Left cardiac atrium (tissue), 4 donors: ENCODE measurements around the gene DUSP28. TPM values are rescaled to one million over a fixed set of nuclear protein-coding genes. Genes with fewer than 3 reads are reported as not detected.

Experiments
- ATAC-seq, 2 donors: fragments of 200-7000 bp; cut with Tn5 transposase; one replicate each; pipeline ENCODE4 v1.9.1; 2020; ENCODE audit warnings: mild to moderate bottlenecking in 2 of 2, moderate library complexity in 2 of 2
- DNase-seq: peaks from one replicate; pipeline ENCODE4 v3.0.0-alpha.2; 2020
- intact Hi-C, 2 donors: fragments of 100-400 bp; cut with DNase I; formaldehyde crosslinking; loops; one replicate each; pipeline versions ENCODE4 v1.14.1 to v1.15.1; 2022 to 2023
- total RNA-seq, 2 donors: library from RNA; stranded (reverse); fragmentation: NEBNext Ultra II Directional; extraction: Animal tissue kit (Norgen Biotek cat#: 25700); gene quantifications; one replicate each; pipeline ENCODE4 v1.2.1, GENCODE V29; 2021
- donor health status: DM: no; HTN: yes; CAD: no.
- donor health status: DM: no; HTN: yes; CAD: no; lungs with severe emphysema.
- donor health status: DM: yes; HTN: yes; CAD: no.
- donor health status: Dilated cardiomyopathy.

DUSP28 gene
- total RNA-seq, 2 donors from 2014 or later, result 8.1 to 8.2 TPM

DNA sequence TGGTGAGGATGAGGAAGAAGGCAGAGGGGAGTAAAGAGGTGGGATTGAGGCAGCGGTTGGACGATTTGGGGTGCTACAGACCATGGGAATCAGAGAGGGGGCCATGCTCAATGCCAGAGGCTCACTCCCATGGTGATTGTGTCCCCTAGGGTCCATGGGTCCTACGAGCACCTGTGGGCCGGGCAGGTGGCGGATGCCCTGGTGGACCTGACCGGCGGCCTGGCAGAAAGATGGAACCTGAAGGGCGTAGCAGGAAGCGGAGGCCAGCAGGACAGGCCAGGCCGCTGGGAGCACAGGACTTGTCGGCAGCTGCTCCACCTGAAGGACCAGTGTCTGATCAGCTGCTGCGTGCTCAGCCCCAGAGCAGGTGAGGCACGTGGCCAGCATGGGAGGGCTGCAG lies 31.6 kb downstream of the DUSP28 start:
- intact Hi-C loops, result no loop called here
- DNase-seq (peak; percentile 10), ATAC-seq (no peak)

DNA sequence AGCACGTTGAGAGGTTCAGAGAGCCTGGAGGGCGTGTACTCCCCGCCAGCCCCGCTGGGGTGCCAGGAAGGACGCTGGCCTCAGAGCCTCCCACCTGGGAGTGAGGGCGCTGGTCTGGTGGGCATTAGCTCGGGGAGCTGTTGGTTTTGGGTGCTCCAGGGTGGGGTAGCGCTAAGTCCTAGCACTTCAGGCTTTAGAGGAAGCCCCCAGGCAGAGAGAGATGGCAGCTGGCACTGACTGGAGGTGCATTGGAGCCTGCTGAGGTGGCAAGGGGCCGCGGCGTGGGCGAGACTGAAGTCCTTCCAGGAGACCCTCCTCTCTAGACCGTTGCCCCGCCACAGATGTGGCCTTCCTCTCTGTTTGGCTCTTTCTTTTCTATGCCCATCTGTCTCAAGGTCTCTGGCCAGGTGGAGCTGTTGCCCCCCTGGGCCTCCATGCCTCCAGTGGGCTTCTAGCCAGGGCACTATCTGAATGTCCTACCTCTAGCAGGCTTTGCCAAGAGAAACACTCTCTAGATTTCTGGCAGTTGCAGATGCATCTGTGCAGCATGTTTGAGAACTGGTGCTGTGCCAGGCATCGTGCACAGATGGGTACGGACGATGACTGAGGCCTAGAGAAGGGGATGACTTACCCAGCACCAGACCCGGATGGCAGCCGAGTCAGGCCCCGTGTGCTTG lies 33.0 kb downstream of the DUSP28 start:
- peak; percentile 16 to 47 for ATAC-seq
- peak; percentile 28 for DNase-seq
- intact Hi-C loops, result no loop called here

DNA sequence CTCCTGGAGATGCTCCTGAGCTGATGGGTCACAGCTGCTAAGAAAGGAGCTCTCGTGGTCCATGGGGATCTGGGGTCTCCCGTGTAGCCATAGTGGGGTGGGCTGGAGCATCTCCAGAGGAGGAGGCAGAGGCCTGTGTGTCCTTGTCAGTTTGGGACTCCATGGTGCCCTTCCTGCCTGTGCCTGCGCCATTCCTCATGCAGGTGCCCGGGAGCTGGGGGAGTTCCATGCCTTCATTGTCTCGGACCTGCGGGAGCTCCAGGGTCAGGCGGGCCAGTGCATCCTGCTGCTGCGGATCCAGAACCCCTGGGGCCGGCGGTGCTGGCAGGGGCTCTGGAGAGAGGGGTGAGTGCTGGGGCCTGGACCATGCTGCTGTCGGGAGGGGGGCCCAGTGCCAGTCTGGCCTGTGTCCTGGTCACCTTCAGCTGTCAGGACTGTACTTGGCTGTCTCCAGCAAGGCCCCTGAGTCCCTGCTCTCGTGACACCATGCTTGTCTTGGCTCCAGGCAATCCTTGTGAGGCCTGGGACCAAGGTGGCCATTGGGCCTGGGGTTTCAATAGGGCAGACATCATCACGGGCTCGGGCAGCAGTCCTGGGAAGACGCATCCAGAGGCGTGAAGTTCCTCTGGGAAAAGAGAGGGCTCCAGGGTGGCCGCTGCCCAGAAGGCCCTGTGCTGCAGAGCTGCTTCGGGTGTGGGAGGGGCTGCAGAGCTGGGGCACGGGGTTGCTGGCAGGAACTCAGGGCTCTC lies 33.7 kb downstream of the DUSP28 start:
- ATAC-seq (peak; percentile 57 to 70), DNase-seq (peak; percentile 46)
- intact Hi-C loops, result no loop called here

DNA sequence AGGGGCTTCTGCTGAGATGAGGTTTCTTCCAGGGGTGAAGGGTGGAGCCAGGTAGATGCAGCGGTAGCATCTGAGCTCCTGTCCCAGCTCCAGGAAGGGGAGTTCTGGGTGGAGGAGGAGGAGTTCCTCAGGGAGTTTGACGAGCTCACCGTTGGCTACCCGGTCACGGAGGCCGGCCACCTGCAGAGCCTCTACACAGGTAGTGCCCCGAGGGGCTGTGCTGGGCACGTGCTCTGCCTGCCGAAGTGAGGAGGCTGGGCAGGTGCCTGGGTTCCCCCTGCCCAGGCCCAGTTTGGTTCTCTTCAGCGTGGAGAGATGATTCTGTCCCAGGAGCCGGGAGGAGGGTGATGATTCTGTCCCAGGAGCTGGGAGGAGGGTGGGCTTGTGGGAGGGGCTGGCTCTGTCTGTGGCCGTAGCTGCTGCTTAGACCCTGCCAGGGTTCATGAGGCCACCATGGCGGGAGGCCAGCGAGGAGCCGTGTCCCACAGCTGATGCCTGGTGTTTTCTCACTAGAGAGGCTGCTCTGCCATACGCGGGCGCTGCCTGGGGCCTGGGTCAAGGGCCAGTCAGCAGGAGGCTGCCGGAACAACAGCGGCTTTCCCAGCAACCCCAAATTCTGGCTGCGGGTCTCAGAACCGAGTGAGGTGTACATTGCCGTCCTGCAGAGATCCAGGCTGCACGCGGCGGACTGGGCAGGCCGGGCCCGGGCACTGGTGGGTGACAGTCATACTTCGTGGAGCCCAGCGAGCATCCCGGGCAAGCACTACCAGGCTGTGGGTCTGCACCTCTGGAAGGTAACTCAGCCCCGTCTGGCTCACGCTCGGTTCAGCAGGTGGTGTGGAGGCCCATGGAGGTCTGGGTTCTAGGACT lies 34.6 kb downstream of the DUSP28 start:
- peak; percentile 20 for DNase-seq
- intact Hi-C loops, result no loop called here
- ATAC-seq, result no peak

DNA sequence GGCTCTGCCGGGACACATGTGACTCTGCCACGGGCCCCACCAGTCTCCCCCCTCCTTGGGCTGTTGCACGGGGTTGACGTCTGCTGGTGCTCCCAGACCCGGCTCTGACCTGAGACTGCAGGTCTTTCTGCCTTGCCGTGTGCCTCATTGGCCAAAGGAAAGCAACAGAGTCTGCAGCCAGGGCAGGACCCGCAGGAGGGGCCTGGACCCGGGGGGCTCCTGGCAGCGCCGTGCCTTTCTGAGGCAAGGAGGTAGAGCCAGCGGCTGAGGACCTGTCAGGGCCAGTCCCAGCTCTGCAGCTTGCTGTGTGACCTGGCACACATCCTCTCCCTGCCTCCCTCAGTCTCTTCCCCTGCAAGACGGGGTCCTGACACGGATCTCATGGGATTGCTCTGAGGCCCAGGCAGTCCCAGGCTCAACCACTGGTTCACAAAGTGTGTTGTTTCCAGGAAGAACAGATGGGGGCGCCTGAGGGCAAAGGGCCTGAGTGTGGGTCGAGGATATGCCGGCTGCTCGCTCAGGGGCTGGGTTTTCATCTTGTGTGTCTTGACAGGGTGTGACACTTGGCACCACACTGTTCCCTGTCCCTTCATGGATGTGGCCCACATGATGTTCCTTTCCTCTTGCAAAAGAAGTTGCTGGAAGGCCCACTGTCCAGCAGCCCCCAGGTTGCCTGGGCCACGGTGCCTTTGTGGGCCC lies 35.4 kb downstream of the DUSP28 start:
- intact Hi-C loops, result no loop called here
- peak in 1 of 2 donors; percentile 10 for ATAC-seq

DNA sequence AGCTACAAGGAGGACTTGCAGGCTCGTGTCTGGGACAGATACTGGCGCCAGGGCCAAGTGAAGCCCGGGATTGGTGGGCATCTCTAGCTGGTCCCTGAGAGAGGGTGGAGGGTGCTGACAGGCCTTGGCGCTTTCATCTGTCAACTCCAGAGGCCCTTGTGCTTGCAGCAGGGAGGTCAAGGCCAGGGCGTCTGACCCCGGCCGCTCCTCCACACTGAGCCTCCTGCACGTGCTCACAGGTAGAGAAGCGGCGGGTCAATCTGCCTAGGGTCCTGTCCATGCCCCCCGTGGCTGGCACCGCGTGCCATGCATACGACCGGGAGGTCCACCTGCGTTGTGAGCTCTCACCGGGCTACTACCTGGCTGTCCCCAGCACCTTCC lies 35.9 kb downstream of the DUSP28 start:
- DNase-seq (peak; percentile 22), ATAC-seq (peak; percentile 2 to 40)
- intact Hi-C loops, result no loop called here

More for the DNA sequence above, 35.4 kb downstream of the DUSP28 start:
- DNase-seq, result peak; percentile 18

DNA sequence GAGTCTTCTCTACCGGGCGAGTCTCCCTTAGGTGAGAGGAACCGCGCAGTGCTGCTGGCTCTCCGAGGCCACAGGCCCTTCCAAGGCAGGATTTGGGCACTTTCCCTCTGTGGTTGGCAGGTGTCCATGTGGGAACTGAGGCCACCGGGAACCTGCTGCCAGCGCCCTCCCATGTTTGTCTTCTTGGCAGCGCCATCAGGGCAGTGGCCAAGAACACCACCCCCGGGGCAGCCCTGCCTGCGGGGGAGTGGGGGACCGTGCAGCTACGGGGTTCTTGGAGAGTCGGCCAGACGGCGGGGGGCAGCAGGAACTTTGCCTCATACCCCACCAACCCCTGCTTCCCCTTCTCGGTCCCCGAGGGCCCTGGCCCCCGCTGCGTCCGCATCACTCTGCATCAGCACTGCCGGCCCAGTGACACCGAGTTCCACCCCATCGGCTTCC lies 36.4 kb downstream of the DUSP28 start:
- DNase-seq (peak; percentile 64), ATAC-seq (peak; percentile 46 to 74)
- intact Hi-C loops, result no loop called here

DNA sequence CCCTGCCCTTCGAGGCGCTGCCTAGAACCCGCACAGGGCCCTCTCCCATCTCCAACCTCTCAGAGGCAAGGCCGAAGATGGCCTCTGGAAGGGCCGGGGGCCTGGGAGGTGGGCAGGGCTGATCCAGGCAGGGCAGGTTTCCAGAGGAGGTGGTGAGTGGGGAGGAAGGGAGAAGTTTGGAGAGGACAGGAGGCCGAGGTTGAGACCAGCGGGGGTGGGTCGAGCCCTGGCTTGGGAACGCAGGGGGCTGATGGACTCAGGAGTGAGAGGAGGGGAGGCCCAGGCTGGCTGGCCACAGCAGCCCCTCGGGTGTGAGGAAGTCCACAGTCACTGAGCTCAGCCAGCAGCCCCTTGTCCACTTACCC lies 36.9 kb downstream of the DUSP28 start:
- DNase-seq (no peak), ATAC-seq (no peak)
- intact Hi-C loops, result no loop called here

DNA sequence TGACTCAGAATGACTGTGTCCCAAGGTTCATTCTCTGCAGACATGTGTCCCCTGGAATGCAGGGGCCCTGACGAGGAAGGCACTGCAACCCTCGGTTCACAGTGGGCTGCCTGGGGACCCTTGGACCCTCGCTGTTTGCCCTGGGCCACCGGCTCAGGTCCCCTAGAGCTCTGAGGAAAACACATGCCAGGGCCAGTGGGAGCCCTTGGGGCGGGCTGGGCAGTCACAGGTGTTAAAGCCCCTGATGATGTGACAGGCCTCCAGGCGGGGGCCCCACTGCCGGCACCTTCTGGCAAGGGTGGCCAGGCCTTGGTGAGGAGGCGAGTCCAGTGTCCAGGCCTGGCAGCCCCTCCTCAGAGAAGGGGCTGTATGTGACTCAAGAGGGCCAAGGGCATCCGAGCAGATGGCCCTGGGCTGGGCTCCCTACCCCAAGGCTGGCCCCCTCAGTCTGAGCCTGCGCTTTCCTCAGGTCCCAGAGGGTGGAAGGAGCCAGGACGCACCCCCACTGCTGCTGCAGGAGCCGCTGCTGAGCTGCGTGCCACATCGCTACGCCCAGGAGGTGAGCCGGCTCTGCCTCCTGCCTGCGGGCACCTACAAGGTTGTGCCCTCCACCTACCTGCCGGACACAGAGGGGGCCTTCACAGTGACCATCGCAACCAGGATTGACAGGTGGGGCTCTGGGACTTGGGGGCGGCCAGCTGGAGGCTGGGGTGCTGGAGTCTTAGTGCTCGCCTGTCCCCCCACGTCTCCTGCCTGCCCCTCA lies 37.4 kb downstream of the DUSP28 start:
- intact Hi-C loops, result no loop called here
- peak; percentile 17 for DNase-seq
- no peak for ATAC-seq

DNA sequence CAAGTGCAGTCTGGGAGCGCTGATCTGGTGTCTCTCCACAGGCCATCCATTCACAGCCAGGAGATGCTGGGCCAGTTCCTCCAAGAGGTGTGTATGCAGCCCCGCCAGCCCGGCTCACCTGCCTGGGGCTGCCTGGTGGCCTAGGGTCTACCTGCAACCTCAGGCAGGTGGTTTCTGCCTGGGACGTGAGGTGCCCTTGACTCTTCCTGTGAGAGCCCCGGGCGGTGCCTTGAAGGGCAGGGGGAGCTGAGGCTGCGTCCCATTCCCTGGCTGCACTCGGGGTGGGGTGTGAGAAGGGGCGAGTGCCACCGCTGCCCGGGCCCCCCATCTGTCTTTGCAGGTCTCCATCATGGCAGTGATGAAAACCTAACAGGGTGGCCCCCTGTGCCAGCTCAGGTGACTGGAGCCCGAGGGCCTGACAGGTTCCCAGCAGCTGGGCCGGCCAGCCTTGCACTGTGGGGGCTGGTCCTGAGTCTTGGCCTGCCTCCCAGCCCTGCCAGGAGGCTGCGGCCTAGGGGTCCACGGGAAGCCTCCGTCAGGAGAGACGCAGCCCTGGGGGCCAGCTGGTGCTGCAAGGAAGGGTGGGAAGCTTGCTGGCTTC lies 38.3 kb downstream of the DUSP28 start:
- ATAC-seq (no peak), DNase-seq (peak; percentile 18)
- intact Hi-C loops, result no loop called here

DNA sequence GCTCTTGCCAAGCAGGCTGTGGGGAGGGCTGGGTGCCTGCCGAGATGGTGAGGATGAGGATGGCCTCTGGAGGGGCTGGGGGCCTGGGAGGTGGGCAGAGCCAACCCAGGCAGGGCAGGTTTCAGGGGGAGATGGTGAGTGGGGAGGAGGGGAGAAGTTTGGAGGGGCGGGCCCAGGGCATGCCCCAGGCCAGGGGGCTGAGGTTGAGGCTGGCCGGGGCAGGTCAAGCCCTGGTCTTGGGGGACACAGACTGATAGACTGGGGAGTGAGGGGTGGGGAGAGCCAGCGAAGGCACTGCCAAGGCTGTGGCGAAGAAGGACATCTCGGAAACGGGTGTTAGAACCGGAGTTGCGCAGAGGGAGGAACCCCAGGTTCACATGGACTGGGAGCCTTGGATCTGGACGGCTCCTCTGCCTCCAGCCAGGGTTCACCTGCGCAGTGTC lies 39.0 kb downstream of the DUSP28 start:
- ATAC-seq, result no peak
- peak; percentile 18 for DNase-seq
- intact Hi-C loops, result no loop called here

DNA sequence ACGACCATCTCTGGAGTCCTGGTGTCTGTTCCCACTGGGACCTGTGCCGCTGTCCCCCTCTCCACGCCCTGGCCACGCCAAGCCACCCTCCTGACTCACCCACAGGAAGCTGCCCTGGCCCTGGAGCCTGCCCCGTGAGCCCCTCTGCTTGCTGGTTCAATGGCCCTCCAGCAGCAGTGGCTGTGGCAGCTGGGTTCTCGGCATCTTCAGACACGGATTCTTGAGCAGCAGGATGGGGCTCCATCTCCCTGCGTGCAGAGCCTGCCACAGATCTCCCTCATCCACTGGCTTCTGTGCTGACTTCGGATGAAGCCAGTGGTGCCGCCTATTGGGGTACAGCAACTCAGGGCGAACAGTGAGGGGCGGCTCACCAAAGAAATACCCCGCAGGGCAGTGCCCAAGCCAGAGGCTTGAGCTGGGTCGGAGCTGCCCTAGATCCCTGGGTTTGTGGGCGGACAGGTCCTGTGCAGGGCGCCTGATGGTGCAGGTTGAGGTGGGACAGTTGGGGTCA lies 40.3 kb downstream of the DUSP28 start:
- no peak for ATAC-seq
- intact Hi-C loops, result no loop called here
- DNase-seq, result peak; percentile 8

DNA sequence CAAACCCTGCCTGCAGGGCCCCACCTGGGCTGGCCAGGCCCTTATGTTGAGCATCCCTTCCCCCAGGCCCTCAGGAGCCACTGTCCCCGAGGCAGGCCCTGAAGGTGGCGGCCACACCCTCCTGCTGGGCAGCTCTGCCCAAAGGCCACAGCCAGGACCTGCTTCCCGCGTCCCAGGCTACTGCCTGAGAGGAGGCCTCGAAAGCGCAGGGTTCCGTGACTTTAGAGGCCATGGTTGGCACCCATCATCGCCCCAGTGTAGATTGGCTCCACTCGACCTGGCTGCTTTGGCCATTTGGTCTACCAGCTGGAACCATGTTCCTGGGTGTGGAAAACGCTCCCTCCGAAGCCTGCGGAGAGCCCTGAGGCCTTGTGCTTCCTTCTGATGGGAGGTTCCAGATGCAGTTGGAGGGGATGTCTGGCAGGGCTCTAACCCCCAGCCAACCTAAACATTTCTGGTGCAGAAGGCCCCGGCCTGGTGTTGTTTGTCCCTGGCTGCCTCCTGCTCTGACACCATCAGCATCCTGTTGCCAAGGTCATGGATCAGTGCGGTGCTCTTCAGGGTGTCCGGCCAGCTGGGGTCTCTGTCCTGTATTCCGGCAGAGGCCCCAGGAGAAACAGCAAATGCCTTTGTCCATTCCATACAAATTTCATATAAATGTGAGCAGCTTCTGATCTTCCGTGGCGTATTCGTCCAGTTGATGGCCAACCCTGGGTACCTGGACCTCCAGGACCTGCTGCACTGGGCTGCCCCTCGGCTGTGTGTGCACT lies 41.1 kb downstream of the DUSP28 start:
- DNase-seq (peak; percentile 31), ATAC-seq (no peak)
- intact Hi-C loops, result no loop called here

DNA sequence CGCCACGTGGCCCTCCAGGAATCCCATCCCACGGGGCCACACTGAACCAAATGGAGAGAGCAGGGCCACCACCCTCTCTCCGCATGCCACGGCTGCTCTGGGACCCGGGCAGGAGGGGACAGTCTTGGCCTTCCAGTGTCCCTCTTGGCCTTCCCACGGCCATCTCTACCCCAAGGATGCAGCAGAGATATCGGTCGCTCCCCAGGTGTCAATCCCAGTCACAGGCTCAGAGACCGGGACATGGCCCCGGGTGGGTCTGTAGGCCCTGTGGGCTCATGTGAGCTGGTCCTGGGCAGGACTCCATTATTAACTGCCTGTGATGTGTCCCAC lies 41.6 kb downstream of the DUSP28 start:
- peak; percentile 18 for DNase-seq
- intact Hi-C loops, result no loop called here

DNA sequence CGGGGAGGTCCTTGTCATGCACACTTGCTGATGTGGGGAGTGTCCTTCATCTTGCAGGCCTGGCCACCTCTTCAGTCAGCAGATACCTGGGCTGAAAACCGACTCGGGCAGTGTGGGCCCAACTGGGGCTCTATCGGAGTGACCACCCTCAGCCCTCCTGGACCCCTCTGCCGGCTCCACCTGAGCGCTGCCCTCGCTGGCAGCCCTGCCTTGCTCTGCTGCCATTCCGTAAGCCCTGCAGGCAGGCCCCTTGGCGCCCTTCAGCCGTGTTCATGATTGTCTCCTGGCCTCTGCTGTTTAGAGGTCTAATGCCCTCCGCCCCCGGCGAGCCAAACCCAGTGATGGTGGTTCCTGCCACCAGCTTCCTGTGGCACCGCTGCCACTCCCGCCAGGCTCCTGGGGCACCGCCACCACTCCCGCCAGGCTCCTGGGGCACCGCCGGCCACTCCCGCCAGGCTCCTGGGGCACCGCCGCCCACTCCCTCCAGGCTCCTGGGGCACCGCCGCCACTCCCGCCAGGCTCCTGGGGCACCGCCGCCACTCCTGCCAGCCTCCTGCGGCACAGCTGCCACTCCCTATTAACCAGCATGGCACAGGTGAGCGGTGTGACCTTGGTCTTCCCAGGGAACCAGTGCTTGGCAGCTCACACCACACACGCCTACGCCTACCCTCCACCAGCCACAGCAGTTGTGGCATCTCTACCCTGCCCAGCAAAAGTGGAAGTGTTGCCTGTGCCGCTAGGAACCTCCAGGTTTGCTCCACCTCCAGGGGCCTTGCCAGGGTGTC lies 42.3 kb downstream of the DUSP28 start:
- DNase-seq, result peak; percentile 12
- intact Hi-C loops, result no loop called here

More for the DNA sequence above, 41.6 kb downstream of the DUSP28 start:
- ATAC-seq, result no peak

DNA sequence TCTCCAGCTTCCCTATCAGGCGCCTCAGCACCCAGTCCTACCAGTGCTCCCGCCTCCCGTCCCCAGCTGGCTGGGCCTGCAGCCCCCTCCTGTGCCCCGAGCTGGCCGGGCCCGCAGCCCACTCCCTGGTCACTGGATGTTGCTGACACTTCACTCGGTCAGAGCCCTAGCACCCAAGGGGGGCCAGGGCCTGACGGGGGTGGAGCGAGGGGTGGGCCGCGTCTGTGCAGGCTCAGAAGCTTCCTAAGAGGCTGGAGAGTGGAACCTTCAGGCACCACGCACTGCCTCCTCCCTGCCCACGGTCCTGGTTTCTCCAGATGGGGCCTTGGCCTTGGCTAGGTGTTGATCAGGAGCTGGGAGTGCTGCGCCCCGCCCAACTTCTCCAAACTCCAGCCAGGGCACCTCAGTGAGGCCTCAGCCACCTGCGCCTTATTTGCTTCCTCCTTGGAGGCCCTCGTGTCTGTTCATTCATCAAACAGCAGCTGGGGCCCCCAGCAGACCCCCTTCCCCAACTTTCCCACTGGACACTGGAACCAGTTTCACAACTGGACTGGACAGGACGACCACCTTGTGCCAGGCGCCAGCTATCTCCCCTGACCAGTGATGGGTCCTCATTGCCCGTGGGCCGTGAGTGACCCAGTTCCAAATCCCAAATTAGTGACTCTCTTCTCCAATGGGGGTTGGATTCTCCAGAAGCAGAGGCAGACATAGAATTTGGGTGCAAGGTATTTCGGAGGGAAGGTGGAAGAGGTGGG lies 43.1 kb downstream of the DUSP28 start:
- peak; percentile 14 for DNase-seq
- no peak for ATAC-seq
- intact Hi-C loops, result no loop called here

More for the DNA sequence above, 42.3 kb downstream of the DUSP28 start:
- no peak for ATAC-seq
